Lung (tissue), 12 donors: ENCODE data around the gene HCFC1. TPM values are rescaled to one million over a fixed set of nuclear protein-coding genes. Genes with fewer than 3 reads are reported as not detected.
A peak's percentile ranks its signal among the peaks of the same experiment; 100 is the strongest.

Experiments
- ATAC-seq: fragments of 200-7000 bp; cut with Tn5 transposase; one replicate; pipeline ENCODE4 v1.9.1; 2020; ENCODE audit warnings: moderate number of reproducible peaks; ENCODE audit not compliant: insufficient read depth, low FRiP score
- DNase-seq, 3 donors: peaks; one replicate each; pipeline ENCODE4 v3.0.0-alpha.2; 2013 to 2017
- H3K27ac ChIP-seq, 2 donors: one replicate each; pipeline ENCODE4 v1.5.1; 2013; ENCODE audit warnings: mild to moderate bottlenecking in 2 of 2, moderate library complexity in 2 of 2, control low read depth in 1 of 2, inconsistent platforms in 1 of 2, low read depth in 1 of 2, low read length in 1 of 2
- H3K27me3 ChIP-seq, 3 donors: one replicate each; pipeline ENCODE4 v1.5.1; 2013; ENCODE audit warnings: low read length in 2 of 3; ENCODE audit not compliant: control insufficient read depth in 3 of 3, insufficient read depth in 3 of 3
- H3K36me3 ChIP-seq, 4 donors: one replicate each; pipeline ENCODE4 v1.5.1; 2013; ENCODE audit warnings: low read length in 4 of 4, mild to moderate bottlenecking in 1 of 4, moderate library complexity in 1 of 4; ENCODE audit not compliant: control insufficient read depth in 4 of 4, insufficient read depth in 4 of 4
- H3K4me1 ChIP-seq, 5 donors: one replicate each; pipeline ENCODE4 v1.5.1; 2013; ENCODE audit warnings: low read length in 5 of 5, mild to moderate bottlenecking in 2 of 5, moderate library complexity in 1 of 5; ENCODE audit not compliant: control insufficient read depth in 5 of 5, insufficient read depth in 5 of 5
- H3K4me3 ChIP-seq: one replicate; pipeline ENCODE4 v1.5.1; 2013; ENCODE audit warnings: mild to moderate bottlenecking, control low read depth, moderate library complexity
- H3K9ac ChIP-seq, 2 donors: one replicate each; pipeline ENCODE4 v1.5.1; 2013; ENCODE audit warnings: low read length in 2 of 2, control low read depth in 1 of 2; ENCODE audit not compliant: insufficient read depth in 1 of 2
- H3K9me3 ChIP-seq, 4 donors: one replicate each; pipeline ENCODE4 v1.5.1; 2013; ENCODE audit warnings: low read length in 3 of 4, mild to moderate bottlenecking in 1 of 4, moderate library complexity in 1 of 4; ENCODE audit not compliant: control insufficient read depth in 4 of 4, insufficient read depth in 3 of 4
- CTCF ChIP-seq: IDR thresholded peaks from 2 replicates; pipeline ENCODE4 v1.5.1; 2012; ENCODE audit warnings: mild to moderate bottlenecking; ENCODE audit errors: control extremely low read depth, extremely low read depth
- WGBS, 2 donors: extraction: QIAGEN DNeasy Blood & Tissue Kit; methylation state at CpG; one replicate each; pipeline ENCODE4 v1.1.7; 2013; 5-methylcytosine and 5-hydroxymethylcytosine counted together
- polyA plus RNA-seq, 2 donors: library from polyadenylated mRNA; stranded (reverse); fragments of 200-250 nt; gene quantifications; one replicate each; pipeline ENCODE4 v1.2.1, GENCODE V29; 2013
- total RNA-seq, 2 donors: library from RNA; depleted of rRNA in 1 of 2; stranded (reverse); fragments of >200 nt in 1 of 2; gene quantifications; one replicate each; pipeline ENCODE4 v1.2.1, GENCODE V29; 2014 to 2021
- donor health status: control.
- donor health status: control.
- donor health status: Bipolar disorder and iron deficiency.
- donor health status: healthy.
- donor health status: DM: yes; HTN: yes; CAD: no.

Gene HCFC1
- total and polyA plus RNA-seq, 4 donors: 10.7 to 59.4 (median 24.1) TPM

GRCh38 chrX:153968255-153968654, 3.4 kb downstream of the HCFC1 start:
- no peak for TF ChIP-seq CTCF
- H3K36me3 ChIP-seq: peaks cover 0 to 13% (median 3%) of the 10 kb centered on the region in 4 donors

DNA sequence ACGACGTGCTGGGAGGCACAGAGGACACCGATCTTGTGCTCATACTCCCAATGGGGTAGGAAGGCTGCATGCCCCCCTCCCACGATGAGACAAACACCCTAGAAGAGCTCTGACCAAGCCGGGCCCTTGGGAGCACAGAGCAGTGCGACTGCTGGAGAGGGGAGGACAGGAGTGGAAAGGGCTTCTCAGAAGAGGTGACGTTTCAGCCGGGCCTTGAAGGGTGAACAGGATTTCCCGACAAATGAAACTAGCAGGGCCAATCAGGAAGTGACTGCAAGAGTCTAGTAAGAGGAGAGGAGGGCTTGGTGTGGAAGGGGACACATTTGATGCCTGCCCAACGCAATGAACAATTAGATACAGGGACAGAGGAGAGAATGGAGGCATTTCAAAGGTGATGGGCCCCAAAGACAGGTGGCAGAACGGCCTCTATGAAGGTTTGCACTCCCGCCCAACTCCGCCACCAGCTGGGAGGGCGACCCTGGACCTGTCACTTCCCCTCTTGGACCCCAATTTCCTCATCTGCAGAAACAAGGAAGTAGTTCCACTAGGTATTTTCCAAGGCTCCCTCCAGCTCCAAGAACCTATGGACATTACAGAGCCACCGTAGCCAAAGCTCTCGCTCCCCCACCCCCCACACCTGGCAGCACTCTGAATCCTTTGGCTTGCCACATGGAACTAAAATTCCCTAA, 3.9 kb downstream of the HCFC1 start:
- H3K27ac ChIP-seq: peak overlapping the region in 1 of 2 donors; percentile 78
- H3K9me3 ChIP-seq: peaks cover 0 to 5% (median 0%) of the 10 kb centered on the region in 4 donors
- TF ChIP-seq CTCF: no peak
- H3K27me3 ChIP-seq: no peaks in the 10 kb centered on the region
- DNase-seq: no peak
- no peak for ATAC-seq
- H3K4me1 ChIP-seq: peaks cover 0 to 30% (median 10%) of the 10 kb centered on the region in 5 donors
- peaks cover 0 to 17% (median 7%) of the 10 kb centered on the region in 4 donors for H3K36me3 ChIP-seq
- H3K9ac ChIP-seq: no peak overlapping the region
- 25 to 59% methylated on average over 16 of the region's 16 CpGs for WGBS, 2 donors
- no peak overlapping the region for H3K4me3 ChIP-seq

More at GRCh38 chrX:153968255-153968654, 3.4 kb downstream of the HCFC1 start:
- H3K27me3 ChIP-seq: no peaks in the 10 kb centered on the region
- H3K27ac ChIP-seq: no peak overlapping the region
- H3K9ac ChIP-seq: no peak overlapping the region
- H3K9me3 ChIP-seq: peaks cover 0 to 2% (median 0%) of the 10 kb centered on the region in 4 donors
- DNase-seq: no peak
- WGBS, 2 donors: 39 to 60% methylated on average over 9 of the region's 9 CpGs
- peaks cover 0 to 32% (median 10%) of the 10 kb centered on the region in 5 donors for H3K4me1 ChIP-seq
- no peak for ATAC-seq
- no peak overlapping the region for H3K4me3 ChIP-seq

- ATAC-seq (no peak), DNase-seq (no peak)
- Histone ChIP-seq H3K27ac (peak overlapping the region in 1 of 2 donors; percentile 78), H3K36me3 (peaks cover 3 to 22% (median 11%) of the 10 kb centered on the region in 4 donors), H3K9me3 (peaks cover 0 to 5% (median 0%) of the 10 kb centered on the region in 4 donors), H3K4me3 (no peak overlapping the region), H3K4me1 (peaks cover 0 to 30% (median 10%) of the 10 kb centered on the region in 5 donors), H3K27me3 (no peaks in the 10 kb centered on the region), H3K9ac (no peak overlapping the region)
- WGBS, 2 donors: 64 to 72% methylated on average over 14 of the region's 14 CpGs
- TF ChIP-seq CTCF: no peak
These were observed 4.6 kb downstream of the HCFC1 start for GRCh38 chrX:153966841-153967535.
